ENCODE measurements around the gene BSPRY. TPM values are rescaled to one million over a fixed set of nuclear protein-coding genes. Genes with fewer than 3 reads are reported as not detected.

BSPRY gene
- total and polyA plus RNA-seq, 4 donors = 8.8 to 12.7 (median 11.0) TPM

DNA sequence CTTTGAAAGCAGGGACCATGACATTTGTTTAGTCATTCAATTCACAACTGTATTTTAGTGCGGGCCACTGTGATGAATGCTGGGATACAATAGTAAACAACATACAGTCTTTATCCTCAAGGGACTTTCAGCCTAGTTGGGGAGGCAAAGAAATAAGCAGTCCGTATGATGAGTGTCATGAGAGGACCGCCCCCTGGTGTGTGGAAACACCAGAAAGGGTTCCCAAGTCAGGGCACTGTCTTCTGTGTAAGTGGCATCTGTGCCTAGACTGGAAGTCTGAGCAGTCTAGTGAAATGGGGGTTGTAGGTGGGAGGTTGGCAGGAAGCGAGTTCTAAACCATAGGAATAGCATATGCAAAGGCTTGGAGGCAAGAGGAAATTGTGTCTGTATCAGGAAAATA lies 68.0 kb downstream of the BSPRY start:
- Histone ChIP-seq H3K4me3 (no peak overlapping the region), H3K9ac (ENCODE audit: insufficient read depth in 1 of 2, low read length in 2 of 2) (no peak overlapping the region), H3K4me1 (ENCODE audit: control insufficient read depth in 5 of 5, insufficient read depth in 5 of 5, low read length in 5 of 5) (no peaks in the 10 kb centered on the region), H3K36me3 (ENCODE audit: control insufficient read depth in 4 of 4, insufficient read depth in 4 of 4, low read length in 4 of 4) (no peaks in the 10 kb centered on the region), H3K27ac (ENCODE audit: low read depth in 1 of 2, low read length in 1 of 2) (no peak overlapping the region), H3K27me3 (ENCODE audit: control insufficient read depth in 3 of 3, insufficient read depth in 3 of 3, low read length in 2 of 3) (no peaks in the 10 kb centered on the region), H3K9me3 (ENCODE audit: control insufficient read depth in 4 of 4, insufficient read depth in 3 of 4, low read length in 3 of 4) (no peaks in the 10 kb centered on the region)
- 75 to 82% methylated on average over 4 of the region's 4 CpGs for WGBS, 2 donors
- DNase-seq (peak in 1 of 3 donors; percentile 3), ATAC-seq (ENCODE audit: insufficient read depth, low FRiP score) (no peak)
- TF ChIP-seq, protein P1, sequence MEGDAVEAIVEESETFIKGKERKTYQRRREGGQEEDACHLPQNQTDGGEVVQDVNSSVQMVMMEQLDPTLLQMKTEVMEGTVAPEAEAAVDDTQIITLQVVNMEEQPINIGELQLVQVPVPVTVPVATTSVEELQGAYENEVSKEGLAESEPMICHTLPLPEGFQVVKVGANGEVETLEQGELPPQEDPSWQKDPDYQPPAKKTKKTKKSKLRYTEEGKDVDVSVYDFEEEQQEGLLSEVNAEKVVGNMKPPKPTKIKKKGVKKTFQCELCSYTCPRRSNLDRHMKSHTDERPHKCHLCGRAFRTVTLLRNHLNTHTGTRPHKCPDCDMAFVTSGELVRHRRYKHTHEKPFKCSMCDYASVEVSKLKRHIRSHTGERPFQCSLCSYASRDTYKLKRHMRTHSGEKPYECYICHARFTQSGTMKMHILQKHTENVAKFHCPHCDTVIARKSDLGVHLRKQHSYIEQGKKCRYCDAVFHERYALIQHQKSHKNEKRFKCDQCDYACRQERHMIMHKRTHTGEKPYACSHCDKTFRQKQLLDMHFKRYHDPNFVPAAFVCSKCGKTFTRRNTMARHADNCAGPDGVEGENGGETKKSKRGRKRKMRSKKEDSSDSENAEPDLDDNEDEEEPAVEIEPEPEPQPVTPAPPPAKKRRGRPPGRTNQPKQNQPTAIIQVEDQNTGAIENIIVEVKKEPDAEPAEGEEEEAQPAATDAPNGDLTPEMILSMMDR (IDR thresholded peaks at IDR 0.05; ENCODE audit: control extremely low read depth, extremely low read depth) = no peak

Other genes with a start within 250 kb of the BSPRY start
- 10 to 100 TPM; 11.2 to 34.2 TPM for gene SLC31A2, start 198.5 kb upstream of the BSPRY start, total RNA-seq
- 10 to 100 TPM; 14.2 to 63.6 TPM for gene SLC31A2, start 198.5 kb upstream of the BSPRY start, polyA plus RNA-seq
- gene FKBP15, start 128.3 kb upstream of the BSPRY start, total RNA-seq = 10 to 100 TPM; 43.2 to 45.0 TPM
- 10 to 100 TPM; 18.2 to 47.0 TPM for gene FKBP15, start 128.3 kb upstream of the BSPRY start, polyA plus RNA-seq
- 10 to 100 TPM; 13.9 to 39.3 TPM for gene SLC31A1, start 128.0 kb upstream of the BSPRY start, total RNA-seq
- 10 to 100 TPM; 14.3 to 22.0 TPM for gene SLC31A1, start 128.0 kb upstream of the BSPRY start, polyA plus RNA-seq
- 10 to 100 TPM; 19.0 to 22.8 TPM for gene CDC26, start 74.0 kb upstream of the BSPRY start, total RNA-seq
- gene CDC26, start 74.0 kb upstream of the BSPRY start, polyA plus RNA-seq = 10 to 100 TPM; 24.8 to 41.8 TPM
- gene PRPF4, start 73.9 kb upstream of the BSPRY start, total RNA-seq = 10 to 100 TPM; 17.3 to 20.6 TPM
- gene PRPF4, start 73.9 kb upstream of the BSPRY start, polyA plus RNA-seq = 10 to 100 TPM in 1 of 2 donors, 1 to 10 TPM in 1; 7.5 to 17.4 TPM
- gene RNF183, start 46.2 kb upstream of the BSPRY start, total RNA-seq = under 1 TPM; 0.25 to 0.88 TPM
- gene RNF183, start 46.2 kb upstream of the BSPRY start, polyA plus RNA-seq = 1 to 10 TPM in 1 of 2 donors, under 1 TPM in 1; 0.12 to 1.1 TPM
- 1 to 10 TPM; 6.2 to 7.0 TPM for gene WDR31, start 9.3 kb upstream of the BSPRY start, total RNA-seq
- gene WDR31, start 9.3 kb upstream of the BSPRY start, polyA plus RNA-seq = 1 to 10 TPM; 1.8 TPM
- gene HDHD3, start 27.4 kb downstream of the BSPRY start, total RNA-seq = 10 to 100 TPM; 17.0 to 20.9 TPM
- 10 to 100 TPM; 17.0 to 21.1 TPM for gene HDHD3, start 27.4 kb downstream of the BSPRY start, polyA plus RNA-seq
- 10 to 100 TPM; 30.5 to 41.3 TPM for gene ALAD, start 51.7 kb downstream of the BSPRY start, total RNA-seq
- 10 to 100 TPM; 22.5 to 26.6 TPM for gene ALAD, start 51.7 kb downstream of the BSPRY start, polyA plus RNA-seq
- gene POLE3, start 61.1 kb downstream of the BSPRY start, total RNA-seq = 10 to 100 TPM; 25.9 to 31.0 TPM
- 10 to 100 TPM; 21.7 to 42.9 TPM for gene POLE3, start 61.1 kb downstream of the BSPRY start, polyA plus RNA-seq
- gene C9orf43, start 61.2 kb downstream of the BSPRY start, total RNA-seq = 1 to 10 TPM in 1 of 2 donors, under 1 TPM in 1; 0.74 to 1.2 TPM
- under 1 TPM; 0.27 to 0.28 TPM for gene C9orf43, start 61.2 kb downstream of the BSPRY start, polyA plus RNA-seq
- gene RGS3, start 114.2 kb downstream of the BSPRY start, total RNA-seq = 10 to 100 TPM; 79.0 to 91.8 TPM
- 10 to 100 TPM; 43.0 to 68.8 TPM for gene RGS3, start 114.2 kb downstream of the BSPRY start, polyA plus RNA-seq